ENCODE data around the gene STAG1. TPM values are rescaled to one million over a fixed set of nuclear protein-coding genes. Genes with fewer than 3 reads are reported as not detected.

The STAG1 gene
- total RNA-seq, 1 donor from 2014 or later: 44.7 TPM

GRCh38 chr3:136311968-136312367 lies 440.2 kb downstream of the STAG1 start:
- no peaks in the 10 kb centered on the region for H3K27me3 ChIP-seq
- no peak overlapping the region for H3K27ac ChIP-seq
- no peaks in the 10 kb centered on the region for H3K9me3 ChIP-seq
- no peak for DNase-seq (ENCODE audit: extremely low spot score in 2 of 2)
- H3K4me3 ChIP-seq: no peak overlapping the region
- H3K36me3 ChIP-seq: no peaks in the 10 kb centered on the region
- no peak for TF ChIP-seq POLR2A (IDR thresholded peaks at IDR 0.05)
- intact Hi-C loops (cut with DNase I): no loop called here
- H3K4me1 ChIP-seq: no peaks in the 10 kb centered on the region

- TF ChIP-seq POLR2A (IDR thresholded peaks at IDR 0.05) (no peak), POLR2AphosphoS5 (IDR thresholded peaks at IDR 0.05; ENCODE audit: insufficient read depth in 1 of 2, low read depth in 1 of 2) (no peak), CTCF (IDR thresholded peaks at IDR 0.05) (no peak)
- DNase-seq (ENCODE audit: extremely low spot score in 2 of 2): no peak
- Histone ChIP-seq H3K27me3 (no peaks in the 10 kb centered on the region), H3K9me3 (no peaks in the 10 kb centered on the region), H3K4me1 (no peaks in the 10 kb centered on the region), H3K27ac (no peak overlapping the region), H3K4me3 (no peak overlapping the region), H3K36me3 (no peaks in the 10 kb centered on the region)
- intact Hi-C loops (cut with DNase I): no loop called here
Observed at GRCh38 chr3:136311261-136311660, 440.9 kb downstream of the STAG1 start.

GRCh38 chr3:136305879-136306278 lies 446.3 kb downstream of the STAG1 start:
- Histone ChIP-seq H3K4me1 (no peaks in the 10 kb centered on the region), H3K27me3 (no peaks in the 10 kb centered on the region), H3K36me3 (no peaks in the 10 kb centered on the region), H3K9me3 (no peaks in the 10 kb centered on the region), H3K4me3 (no peak overlapping the region), H3K27ac (no peak overlapping the region)
- TF ChIP-seq CTCF (IDR thresholded peaks at IDR 0.05) (no peak), POLR2A (IDR thresholded peaks at IDR 0.05) (no peak), POLR2AphosphoS5 (IDR thresholded peaks at IDR 0.05; ENCODE audit: insufficient read depth in 1 of 2, low read depth in 1 of 2) (no peak)
- intact Hi-C loops (cut with DNase I): no loop called here
- no peak for DNase-seq (ENCODE audit: extremely low spot score in 2 of 2)

GRCh38 chr3:136300444-136300843 lies 451.7 kb downstream of the STAG1 start:
- no peaks in the 10 kb centered on the region for H3K27me3 ChIP-seq
- H3K36me3 ChIP-seq: peaks cover 0 to 12% of the 10 kb centered on the region in 2 donors
- H3K27ac ChIP-seq: no peak overlapping the region
- H3K9me3 ChIP-seq: no peaks in the 10 kb centered on the region
- H3K4me1 ChIP-seq: no peaks in the 10 kb centered on the region
- no peak overlapping the region for H3K4me3 ChIP-seq
- TF ChIP-seq POLR2AphosphoS5 (IDR thresholded peaks at IDR 0.05; ENCODE audit: insufficient read depth in 1 of 2, low read depth in 1 of 2) (no peak), POLR2A (IDR thresholded peaks at IDR 0.05) (no peak), CTCF (IDR thresholded peaks at IDR 0.05) (no peak)
- intact Hi-C loops (cut with DNase I): no loop called here
- no peak for DNase-seq (ENCODE audit: extremely low spot score in 2 of 2)

- intact Hi-C loops (cut with DNase I): no loop called here
- peaks cover 0 to 21% of the 10 kb centered on the region in 2 donors for H3K36me3 ChIP-seq
- no peak for TF ChIP-seq CTCF (IDR thresholded peaks at IDR 0.05)
- no peak for TF ChIP-seq POLR2AphosphoS5 (IDR thresholded peaks at IDR 0.05; ENCODE audit: insufficient read depth in 1 of 2, low read depth in 1 of 2)
- TF ChIP-seq POLR2A (IDR thresholded peaks at IDR 0.05): no peak
- DNase-seq (ENCODE audit: extremely low spot score in 2 of 2): no peak
- H3K4me1 ChIP-seq: no peaks in the 10 kb centered on the region
- H3K27me3 ChIP-seq: no peaks in the 10 kb centered on the region
- H3K4me3 ChIP-seq: no peak overlapping the region
- no peak overlapping the region for H3K27ac ChIP-seq
- H3K9me3 ChIP-seq: no peaks in the 10 kb centered on the region
Observed at GRCh38 chr3:136297826-136298225, 454.4 kb downstream of the STAG1 start.

GRCh38 chr3:136296960-136297359 lies 455.2 kb downstream of the STAG1 start:
- TF ChIP-seq CTCF (IDR thresholded peaks at IDR 0.05) (no peak), POLR2A (IDR thresholded peaks at IDR 0.05) (no peak), POLR2AphosphoS5 (IDR thresholded peaks at IDR 0.05; ENCODE audit: insufficient read depth in 1 of 2, low read depth in 1 of 2) (no peak)
- no peak for DNase-seq (ENCODE audit: extremely low spot score in 2 of 2)
- Histone ChIP-seq H3K36me3 (peaks cover 0 to 21% of the 10 kb centered on the region in 2 donors), H3K27me3 (no peaks in the 10 kb centered on the region), H3K27ac (no peak overlapping the region), H3K9me3 (no peaks in the 10 kb centered on the region), H3K4me3 (no peak overlapping the region), H3K4me1 (no peaks in the 10 kb centered on the region)
- intact Hi-C loops (cut with DNase I): no loop called here

All from vagina (tissue), 2 donors.